Body of pancreas (tissue), 4 donors: ENCODE measurements around the gene SOX10.

Experiments
- POLR2A ChIP-seq, 3 donors: fragments of 450-650 bp; IDR thresholded peaks; one replicate each; pipeline ENCODE4 v1.6.1; 2016; ENCODE audit warnings: antibody characterized with exemption in 3 of 3, mild to moderate bottlenecking in 2 of 3
- TF ChIP-seq, protein P1 (sequence below), 7 experiments: fragments of 450-650 bp in 4 of 7; fragments of 200-600 bp in 3 of 7; sonication (generic) in 3 of 7; IDR thresholded peaks; one replicate each; pipeline ENCODE4 v1.5.1; 2016 to 2019; ENCODE audit warnings: antibody characterized with exemption in 7 of 7

DNA sequence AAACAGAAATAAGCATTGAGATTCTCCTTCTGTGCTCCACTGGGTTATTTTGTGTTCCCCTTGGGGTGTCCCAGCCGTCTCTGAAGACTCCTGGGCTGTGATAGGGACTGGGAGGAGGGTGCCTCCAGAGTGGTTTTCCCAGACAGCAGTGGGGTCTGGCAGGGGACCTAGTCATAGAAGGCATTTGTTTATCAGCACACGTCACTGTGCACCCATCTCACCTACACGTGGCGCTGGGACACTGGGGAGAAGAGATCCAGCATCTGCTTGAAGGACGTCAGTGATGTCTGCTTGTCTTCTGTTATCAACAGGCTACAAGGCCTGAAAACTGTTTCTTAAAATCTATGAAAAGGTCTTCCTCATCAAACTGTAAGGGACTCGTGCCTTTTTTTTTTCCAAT lies 38.7 kb upstream of the SOX10 start:
- TF ChIP-seq, protein P1, sequence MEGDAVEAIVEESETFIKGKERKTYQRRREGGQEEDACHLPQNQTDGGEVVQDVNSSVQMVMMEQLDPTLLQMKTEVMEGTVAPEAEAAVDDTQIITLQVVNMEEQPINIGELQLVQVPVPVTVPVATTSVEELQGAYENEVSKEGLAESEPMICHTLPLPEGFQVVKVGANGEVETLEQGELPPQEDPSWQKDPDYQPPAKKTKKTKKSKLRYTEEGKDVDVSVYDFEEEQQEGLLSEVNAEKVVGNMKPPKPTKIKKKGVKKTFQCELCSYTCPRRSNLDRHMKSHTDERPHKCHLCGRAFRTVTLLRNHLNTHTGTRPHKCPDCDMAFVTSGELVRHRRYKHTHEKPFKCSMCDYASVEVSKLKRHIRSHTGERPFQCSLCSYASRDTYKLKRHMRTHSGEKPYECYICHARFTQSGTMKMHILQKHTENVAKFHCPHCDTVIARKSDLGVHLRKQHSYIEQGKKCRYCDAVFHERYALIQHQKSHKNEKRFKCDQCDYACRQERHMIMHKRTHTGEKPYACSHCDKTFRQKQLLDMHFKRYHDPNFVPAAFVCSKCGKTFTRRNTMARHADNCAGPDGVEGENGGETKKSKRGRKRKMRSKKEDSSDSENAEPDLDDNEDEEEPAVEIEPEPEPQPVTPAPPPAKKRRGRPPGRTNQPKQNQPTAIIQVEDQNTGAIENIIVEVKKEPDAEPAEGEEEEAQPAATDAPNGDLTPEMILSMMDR (IDR thresholded peaks at IDR 0.05), result no peak
- no peak for TF ChIP-seq POLR2A (IDR thresholded peaks at IDR 0.05)
